ENCODE results near the gene MAST4.

MAST4 gene

GRCh38 chr5:67015541-67016191 lies 419.5 kb downstream of the MAST4 start:
- no peak for DNase-seq (ENCODE audit: low read depth, low spot score)

DNA sequence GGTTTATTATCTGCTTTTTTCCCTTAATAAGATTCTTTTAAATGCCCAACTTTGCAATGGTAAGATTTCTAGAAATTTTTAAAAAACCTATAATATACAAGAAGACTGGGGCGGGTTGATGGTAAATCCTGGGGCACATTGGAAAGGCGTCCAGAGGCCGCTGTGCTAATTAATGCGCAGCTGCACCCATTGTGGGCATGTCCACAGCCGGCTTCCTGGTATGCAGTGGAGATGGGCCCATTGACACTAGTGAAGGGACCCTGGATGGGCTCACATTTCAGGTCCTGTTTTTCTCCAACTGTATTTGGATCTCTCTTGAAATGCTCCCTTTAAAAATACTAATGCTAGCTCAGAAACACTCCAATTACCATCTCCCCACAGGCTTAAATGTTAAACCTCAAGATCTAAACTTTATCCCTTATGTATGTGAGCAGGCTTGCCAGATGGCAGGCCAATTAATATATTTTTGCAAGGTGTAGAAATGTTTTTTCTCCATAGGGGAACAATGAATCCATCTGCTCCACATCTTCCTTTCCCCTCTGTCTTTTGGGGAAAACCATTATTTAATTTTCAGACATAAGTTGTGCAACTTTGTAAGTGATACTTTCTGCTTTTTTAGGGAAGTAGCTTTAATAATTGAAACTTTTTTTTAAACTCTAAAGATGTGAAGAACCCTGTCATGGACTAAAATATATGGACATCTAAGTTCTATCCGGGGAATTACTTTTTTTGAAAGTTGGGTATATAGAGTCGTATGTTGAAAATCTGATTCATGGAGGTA lies 423.1 kb downstream of the MAST4 start:
- no peak for DNase-seq (ENCODE audit: low read depth, low spot score)

DNA sequence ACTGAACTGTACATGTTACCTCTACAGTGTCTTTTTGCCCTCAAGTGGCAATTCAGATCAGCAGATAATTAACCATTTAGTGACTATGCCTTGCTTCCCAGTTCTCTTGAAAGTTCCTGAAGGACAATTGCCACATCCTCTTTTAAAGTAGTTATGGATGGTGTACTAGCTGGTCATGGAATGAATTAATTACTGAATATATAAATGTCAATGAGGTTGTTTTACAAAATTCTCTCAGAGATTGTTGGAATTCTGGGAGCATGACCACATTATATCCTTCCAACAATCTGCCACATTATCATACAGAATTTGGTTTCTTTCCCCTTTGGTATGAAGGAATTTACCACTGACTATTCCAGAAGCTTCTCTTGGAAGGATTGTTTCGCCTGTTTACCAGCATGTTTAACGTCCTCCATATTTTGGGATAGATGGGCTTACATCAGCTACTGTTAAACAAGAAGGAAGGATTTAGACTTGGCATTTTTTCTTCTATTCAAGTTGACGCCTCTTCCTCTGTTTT lies 424.0 kb downstream of the MAST4 start:
- no peak for DNase-seq (ENCODE audit: low read depth, low spot score)

GRCh38 chr5:67021031-67021430 lies 424.8 kb downstream of the MAST4 start:
- no peak for DNase-seq (ENCODE audit: low read depth, low spot score)

- DNase-seq (ENCODE audit: low read depth, low spot score), result no peak
Observed at GRCh38 chr5:67021521-67021920, 425.3 kb downstream of the MAST4 start.

DNA sequence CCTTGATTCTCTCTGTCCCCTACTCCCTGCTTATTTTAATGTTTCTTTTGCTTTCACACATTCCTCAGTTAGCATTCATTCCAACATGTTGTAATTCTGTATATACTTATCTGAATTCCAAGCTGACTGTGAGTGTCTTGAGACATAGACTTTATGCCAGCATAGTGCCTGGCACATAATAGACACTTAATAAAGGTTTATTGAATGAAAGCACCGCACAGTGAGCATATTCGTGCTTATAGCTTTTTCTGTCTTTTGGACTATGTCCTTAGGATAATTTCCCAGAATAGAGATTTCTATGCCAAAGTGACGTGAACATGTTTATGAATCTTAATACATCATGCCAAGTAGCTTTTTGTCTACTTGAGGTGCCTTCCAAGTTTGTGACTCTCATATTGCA lies 425.8 kb downstream of the MAST4 start:
- no peak for DNase-seq (ENCODE audit: low read depth, low spot score)

GRCh38 chr5:67025457-67025856 lies 429.3 kb downstream of the MAST4 start:
- DNase-seq (ENCODE audit: low read depth, low spot score), result no peak

GRCh38 chr5:67026278-67026677 lies 430.1 kb downstream of the MAST4 start:
- DNase-seq (ENCODE audit: low read depth, low spot score), result no peak

DNA sequence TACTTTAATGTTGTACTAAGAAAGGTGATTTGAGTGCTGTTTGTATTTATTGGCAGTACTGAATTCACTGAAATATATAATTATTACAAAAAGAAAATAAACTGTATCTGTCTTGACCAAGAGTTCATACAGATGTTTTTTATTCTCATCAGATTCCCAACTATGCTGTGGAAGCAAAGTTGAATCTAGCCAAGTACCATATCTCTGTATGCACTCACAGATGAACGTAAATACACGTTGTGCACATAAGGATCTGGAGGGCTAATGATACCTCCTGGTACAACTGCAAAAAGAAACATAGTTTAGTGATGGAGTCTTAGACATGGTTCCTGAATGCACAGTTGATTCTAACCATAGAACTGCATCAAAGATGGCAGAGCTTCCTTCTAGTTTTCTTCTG lies 431.0 kb downstream of the MAST4 start:
- DNase-seq (ENCODE audit: low read depth, low spot score), result no peak

- DNase-seq (ENCODE audit: low read depth, low spot score), result no peak
Observed at GRCh38 chr5:67028371-67028770, 432.2 kb downstream of the MAST4 start.

- DNase-seq (ENCODE audit: low read depth, low spot score), result no peak
Observed at GRCh38 chr5:67028941-67029340, 432.7 kb downstream of the MAST4 start.

GRCh38 chr5:67029481-67029880 lies 433.3 kb downstream of the MAST4 start:
- DNase-seq (ENCODE audit: low read depth, low spot score), result no peak

GRCh38 chr5:67030289-67031056 lies 434.3 kb downstream of the MAST4 start:
- no peak for DNase-seq (ENCODE audit: low read depth, low spot score)

GRCh38 chr5:67031057-67031443 lies 434.9 kb downstream of the MAST4 start:
- no peak for DNase-seq (ENCODE audit: low read depth, low spot score)

DNA sequence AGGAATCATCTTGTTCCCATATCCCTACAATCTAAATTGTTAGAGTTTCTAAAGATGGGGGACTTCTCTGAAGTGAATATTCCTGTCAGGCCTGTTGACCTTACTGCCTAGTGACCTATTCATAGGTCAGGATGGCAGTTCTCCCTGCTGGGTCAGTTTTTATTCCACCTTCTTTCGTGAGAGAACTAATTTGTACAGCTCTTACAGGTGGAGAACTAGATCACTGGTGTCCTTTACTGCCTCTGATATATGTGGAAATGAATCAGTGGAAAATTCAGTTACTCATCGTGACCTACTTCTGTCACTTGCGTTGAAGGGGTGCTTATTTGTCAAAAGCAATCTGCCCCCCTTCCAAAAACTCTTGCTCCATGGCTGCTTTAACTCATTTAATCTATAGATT lies 435.5 kb downstream of the MAST4 start:
- no peak for DNase-seq (ENCODE audit: low read depth, low spot score)

DNA sequence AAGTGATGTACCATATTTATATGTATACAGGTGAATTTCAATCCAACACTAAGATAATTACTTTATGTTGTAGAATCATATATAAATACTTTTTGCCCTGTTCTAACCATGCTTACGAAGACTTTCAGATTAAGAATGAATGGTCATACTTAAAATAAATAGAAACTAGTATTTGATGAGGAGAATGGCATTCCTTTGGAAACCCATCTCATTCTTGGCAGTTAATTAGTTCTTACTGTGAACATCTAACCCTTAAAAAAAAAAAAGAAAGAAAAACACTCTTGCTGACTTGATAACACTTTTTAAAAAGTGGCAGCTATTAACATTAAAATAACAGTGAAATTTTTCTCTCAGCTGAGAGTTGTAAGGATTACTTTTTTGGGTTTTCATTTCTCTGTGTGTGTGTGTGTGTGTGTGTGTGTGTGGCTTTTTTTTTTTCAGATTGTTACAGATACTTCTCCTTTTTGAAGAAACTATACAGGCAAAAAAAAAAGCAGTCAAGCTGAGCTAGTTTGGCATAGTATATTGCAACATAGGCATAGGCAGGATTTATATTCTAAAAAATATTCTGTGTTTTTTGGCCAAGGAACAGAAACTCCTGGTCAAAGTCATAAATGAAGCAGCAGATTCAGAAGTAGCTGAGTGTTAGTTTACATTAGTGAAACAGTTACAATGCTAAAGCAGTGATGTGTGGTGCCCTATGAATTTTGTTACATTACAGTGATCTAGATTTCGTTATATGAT lies 436.9 kb downstream of the MAST4 start:
- DNase-seq (ENCODE audit: low read depth, low spot score), result no peak

GRCh38 chr5:67033880-67034651 lies 437.9 kb downstream of the MAST4 start:
- no peak for DNase-seq (ENCODE audit: low read depth, low spot score)

- DNase-seq (ENCODE audit: low read depth, low spot score), result no peak
Observed at GRCh38 chr5:67035098-67035740, 439.0 kb downstream of the MAST4 start.

DNA sequence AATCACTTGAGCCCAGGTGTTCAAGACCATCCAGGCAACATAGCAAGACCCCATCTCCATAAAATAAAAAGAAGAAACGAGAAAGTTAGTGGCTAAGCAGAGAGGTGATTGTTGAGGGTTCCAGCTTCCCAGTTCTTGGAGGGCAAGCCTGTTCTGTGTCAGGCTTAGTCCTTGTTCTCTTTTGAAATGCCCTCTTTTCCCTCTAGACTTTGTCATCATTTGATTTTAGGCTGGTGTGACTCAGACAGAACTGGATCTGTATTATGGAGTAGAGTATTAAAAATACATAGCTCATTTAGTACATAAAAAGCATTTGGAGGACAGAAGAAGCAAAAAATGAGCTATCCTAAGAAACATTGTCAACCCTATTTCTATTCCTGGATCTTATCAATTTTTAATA lies 441.0 kb downstream of the MAST4 start:
- no peak for DNase-seq (ENCODE audit: low read depth, low spot score)

GRCh38 chr5:67038817-67039603 lies 442.8 kb downstream of the MAST4 start:
- DNase-seq (ENCODE audit: low read depth, low spot score), result no peak
